RWPE1 (cell line): ENCODE data around the gene CPNE5.

ENCODE experiments used
- CTCF ChIA-PET: fragments of 350-600 bp; sonication (Branson Sonifier 250); formaldehyde crosslinking; extraction: SDS; loops from one replicate; lab custom pipeline; 2021; lab: Yijun Ruan, JAX
- POLR2A ChIA-PET: fragments of 400-600 bp; formaldehyde crosslinking; extraction: SDS; loops from one replicate; lab custom pipeline; 2020; ENCODE audit warnings: antibody characterized with exemption; ENCODE audit not compliant: low non-redundant PET; lab: Yijun Ruan, JAX
- DNase-seq: peaks from one replicate; pipeline ENCODE4 v3.0.0; 2012; ENCODE audit warnings: low spot score
- H3K27ac ChIP-seq: fragments of 450-650 bp; 2 replicates; pipeline ENCODE4 v1.5.1; 2017
- TF ChIP-seq, protein P1 (sequence below): fragments of 450-650 bp; conservative IDR thresholded peaks from 2 replicates; pipeline ENCODE4 v1.5.1; 2017; ENCODE audit warnings: low read depth, mild to moderate bottlenecking

The CPNE5 gene

DNA sequence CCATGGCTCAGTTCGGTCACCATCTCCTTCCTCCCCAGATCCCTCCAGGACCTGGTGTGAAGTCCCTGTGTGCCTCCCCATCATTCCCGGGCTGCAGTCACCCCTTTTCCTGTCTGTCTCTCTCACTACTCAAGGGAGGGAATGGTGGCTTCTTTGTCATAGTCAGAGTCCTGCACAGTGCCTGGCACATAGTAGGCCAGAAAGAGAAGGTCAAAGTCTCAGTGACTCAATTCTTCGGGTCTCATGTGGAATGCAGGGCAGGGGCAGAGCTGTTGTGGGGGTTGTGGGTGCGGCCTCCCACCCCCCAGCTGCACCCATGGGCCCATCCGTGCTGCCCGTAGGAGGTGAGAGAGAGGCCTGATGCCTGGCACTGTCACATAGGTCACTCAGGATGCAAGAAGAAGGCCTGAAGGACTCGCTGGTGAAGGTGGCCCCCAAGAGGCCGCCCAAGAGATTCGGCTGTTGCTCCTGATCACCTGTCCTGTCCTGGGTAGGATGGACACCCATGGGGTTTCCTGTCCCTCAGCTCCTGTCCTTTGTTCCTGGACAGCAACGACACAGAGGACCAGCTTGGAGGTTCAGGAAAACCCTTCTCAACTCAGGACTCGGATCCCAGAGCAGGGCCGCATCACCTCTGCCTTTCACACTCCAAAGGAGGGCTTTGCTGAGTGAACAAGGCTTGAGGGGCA is 107.5 kb downstream of the CPNE5 start:
- H3K27ac ChIP-seq: no peak overlapping the region
- CTCF ChIA-PET: no interaction called here
- no peak for DNase-seq
- TF ChIP-seq, protein P1, sequence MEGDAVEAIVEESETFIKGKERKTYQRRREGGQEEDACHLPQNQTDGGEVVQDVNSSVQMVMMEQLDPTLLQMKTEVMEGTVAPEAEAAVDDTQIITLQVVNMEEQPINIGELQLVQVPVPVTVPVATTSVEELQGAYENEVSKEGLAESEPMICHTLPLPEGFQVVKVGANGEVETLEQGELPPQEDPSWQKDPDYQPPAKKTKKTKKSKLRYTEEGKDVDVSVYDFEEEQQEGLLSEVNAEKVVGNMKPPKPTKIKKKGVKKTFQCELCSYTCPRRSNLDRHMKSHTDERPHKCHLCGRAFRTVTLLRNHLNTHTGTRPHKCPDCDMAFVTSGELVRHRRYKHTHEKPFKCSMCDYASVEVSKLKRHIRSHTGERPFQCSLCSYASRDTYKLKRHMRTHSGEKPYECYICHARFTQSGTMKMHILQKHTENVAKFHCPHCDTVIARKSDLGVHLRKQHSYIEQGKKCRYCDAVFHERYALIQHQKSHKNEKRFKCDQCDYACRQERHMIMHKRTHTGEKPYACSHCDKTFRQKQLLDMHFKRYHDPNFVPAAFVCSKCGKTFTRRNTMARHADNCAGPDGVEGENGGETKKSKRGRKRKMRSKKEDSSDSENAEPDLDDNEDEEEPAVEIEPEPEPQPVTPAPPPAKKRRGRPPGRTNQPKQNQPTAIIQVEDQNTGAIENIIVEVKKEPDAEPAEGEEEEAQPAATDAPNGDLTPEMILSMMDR: no peak
- POLR2A ChIA-PET: no interaction called here

DNA sequence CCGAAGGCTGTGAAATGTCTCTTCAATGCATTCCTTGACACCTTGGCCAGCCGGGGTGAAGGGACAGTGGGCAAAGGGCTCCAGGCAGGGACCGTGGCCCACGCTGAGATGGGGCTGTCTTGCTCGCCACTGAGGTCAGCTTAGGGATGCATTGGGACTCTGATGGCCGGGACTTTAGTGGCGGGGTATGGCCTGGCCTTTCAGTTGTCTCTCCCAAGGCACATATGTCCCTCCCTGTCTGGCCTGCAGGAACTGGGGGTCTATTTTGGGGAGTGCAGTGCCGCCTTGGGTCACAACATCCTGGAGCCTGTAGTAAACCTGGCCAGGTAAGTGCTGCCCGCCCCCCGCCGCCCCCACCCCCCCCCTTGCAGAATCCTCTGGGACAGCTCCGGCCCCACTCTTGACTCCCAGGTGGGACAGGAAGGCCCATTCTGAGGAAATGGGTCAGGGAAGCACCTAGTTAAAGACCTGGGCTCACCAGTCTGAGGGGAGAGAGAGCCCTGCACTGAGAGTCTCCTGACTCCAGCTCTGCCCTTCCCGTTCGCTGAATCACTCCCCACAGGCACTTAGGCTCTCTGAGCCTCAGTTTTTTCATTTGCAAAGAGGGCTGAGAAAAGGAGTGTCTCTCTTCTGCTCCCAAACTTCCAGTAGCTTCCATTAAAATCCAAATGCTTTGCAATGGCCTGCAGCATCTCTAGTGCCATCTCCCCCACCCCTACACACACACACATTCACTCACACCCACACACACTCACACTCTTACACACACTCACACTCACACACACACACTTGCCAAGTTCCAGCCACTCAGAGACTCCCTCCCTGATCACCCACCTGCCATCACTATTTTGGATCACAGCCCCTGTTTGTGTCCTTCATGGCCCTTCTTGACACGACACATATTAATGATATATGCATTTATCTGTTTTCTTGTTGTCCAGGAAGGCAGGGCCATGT is 108.5 kb downstream of the CPNE5 start:
- CTCF ChIA-PET: no interaction called here

DNA sequence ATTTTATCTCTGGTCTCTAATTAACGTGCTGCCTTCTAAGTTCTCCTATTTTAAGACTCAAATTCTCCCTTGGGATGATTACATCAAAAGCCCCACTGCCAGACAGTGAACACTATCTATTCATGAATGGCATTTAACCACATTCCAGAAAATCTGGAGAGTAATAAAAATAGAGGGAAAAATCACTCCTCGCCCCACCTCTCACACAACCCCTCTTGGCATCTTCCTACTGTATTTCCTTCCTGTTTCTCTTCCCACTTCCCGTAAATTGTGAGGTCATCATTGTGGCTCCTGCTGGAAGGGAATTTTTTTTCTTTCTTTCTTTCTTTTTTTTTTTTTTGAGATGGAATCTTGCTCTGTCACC is 110.1 kb downstream of the CPNE5 start:
- DNase-seq: no peak
- ChIA-PET POLR2A (no interaction called here), CTCF (no interaction called here)
- TF ChIP-seq, protein P1: no peak
- no peak overlapping the region for H3K27ac ChIP-seq

More for the DNA sequence above, 108.5 kb downstream of the CPNE5 start:
- H3K27ac ChIP-seq: no peak overlapping the region
- POLR2A ChIA-PET: no interaction called here
- TF ChIP-seq, protein P1: no peak
- no peak for DNase-seq

DNA sequence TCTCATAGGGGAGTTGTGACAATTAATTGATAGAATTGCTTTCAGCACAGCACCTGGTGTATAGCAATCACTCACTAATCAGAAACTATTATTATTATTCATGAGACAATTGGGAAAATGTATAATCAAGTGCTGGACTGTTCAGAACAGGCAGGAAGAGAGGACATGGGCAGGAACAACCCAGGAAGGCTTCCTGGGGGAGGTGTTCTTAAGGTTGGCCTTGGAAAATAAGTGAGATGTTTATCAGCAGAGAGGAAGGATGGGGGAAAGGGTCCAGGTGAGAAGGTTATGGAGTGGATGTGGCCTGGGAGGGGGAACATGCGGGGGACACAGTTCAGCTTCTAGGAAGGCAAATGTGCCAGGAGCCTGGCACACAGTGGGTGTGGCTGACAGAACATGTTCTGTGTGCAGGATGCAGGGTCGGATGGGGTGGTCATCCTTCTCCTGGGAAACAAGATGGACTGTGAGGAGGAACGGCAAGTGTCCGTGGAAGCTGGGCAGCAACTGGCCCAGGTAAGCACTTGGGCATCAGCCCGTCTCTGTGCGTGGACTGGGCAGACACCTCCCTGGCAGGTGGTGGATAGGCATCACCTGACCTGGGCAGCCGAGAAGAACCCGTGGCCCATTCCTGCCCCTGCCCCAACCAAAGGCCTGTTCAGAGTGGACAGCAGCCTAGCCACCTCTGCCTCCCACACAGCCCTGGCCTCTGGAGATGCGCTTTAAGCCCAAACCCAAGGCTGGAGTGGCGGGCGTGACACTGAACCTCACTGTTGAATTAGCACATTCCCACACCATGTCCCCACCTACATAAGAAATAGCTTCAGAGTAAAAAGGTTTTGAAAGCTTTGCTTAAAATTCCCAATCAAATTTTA is 110.7 kb downstream of the CPNE5 start:
- POLR2A ChIA-PET: no interaction called here
- no peak for DNase-seq
- CTCF ChIA-PET: no interaction called here
- TF ChIP-seq, protein P1: no peak
- H3K27ac ChIP-seq: no peak overlapping the region

- CTCF ChIA-PET: interaction anchor here (0.7 kb wide), 1 partner anchor 111 kb away, joined by 3 read pairs; no protein-coding TSS in a partner anchor
- no peak overlapping the region for H3K27ac ChIP-seq
- TF ChIP-seq, protein P1: no peak
- POLR2A ChIA-PET: no interaction called here
- no peak for DNase-seq
Observed at GRCh38 chr6:36727505-36728021, 111.7 kb downstream of the CPNE5 start.
